HG03558 (cell line): ENCODE results near the gene PKHD1.
"Not testable (repeated sequence)": the region's sequence is repeated elsewhere in the genome, so short reads cannot be mapped to it uniquely, and the experiment has no call there.

Source experiments
- ATAC-seq: cut with Tn5 transposase; IDR thresholded peaks from one replicate; pipeline ENCODE4 v1.9.1; 2021; ENCODE audit warnings: moderate number of reproducible peaks; ENCODE audit not compliant: unreplicated experiment; ENCODE audit errors: extremely low read depth

The PKHD1 gene

GRCh38 chr6:51866867-51867266 is 220.5 kb downstream of the PKHD1 start:
- no peak for ATAC-seq

GRCh38 chr6:51865996-51866395 is 221.4 kb downstream of the PKHD1 start:
- ATAC-seq: no peak

- no peak for ATAC-seq
These were observed 222.2 kb downstream of the PKHD1 start for GRCh38 chr6:51865176-51865575.

GRCh38 chr6:51857134-51857533 is 230.3 kb downstream of the PKHD1 start:
- no peak for ATAC-seq

GRCh38 chr6:51856508-51856907 is 230.9 kb downstream of the PKHD1 start:
- ATAC-seq: no peak

GRCh38 chr6:51855310-51856082 is 231.9 kb downstream of the PKHD1 start:
- ATAC-seq: no peak

GRCh38 chr6:51854876-51855275 is 232.5 kb downstream of the PKHD1 start:
- no peak for ATAC-seq

GRCh38 chr6:51854347-51854746 is 233.1 kb downstream of the PKHD1 start:
- ATAC-seq: no peak

GRCh38 chr6:51853109-51853508 is 234.3 kb downstream of the PKHD1 start:
- not testable (repeated sequence) for ATAC-seq

- no peak for ATAC-seq
These were observed 240.9 kb downstream of the PKHD1 start for GRCh38 chr6:51846531-51846930.

GRCh38 chr6:51844336-51844735 is 243.1 kb downstream of the PKHD1 start:
- ATAC-seq: no peak

- ATAC-seq: no peak
These were observed 243.9 kb downstream of the PKHD1 start for GRCh38 chr6:51843456-51844056.

- ATAC-seq: no peak
These were observed 244.5 kb downstream of the PKHD1 start for GRCh38 chr6:51842804-51843378.

- no peak for ATAC-seq
These were observed 245.2 kb downstream of the PKHD1 start for GRCh38 chr6:51842061-51842803.

GRCh38 chr6:51841626-51842025 is 245.8 kb downstream of the PKHD1 start:
- ATAC-seq: no peak

- no peak for ATAC-seq
These were observed 247.6 kb downstream of the PKHD1 start for GRCh38 chr6:51839726-51840374.

- no peak for ATAC-seq
These were observed 256.7 kb downstream of the PKHD1 start for GRCh38 chr6:51830666-51831065.

- no peak for ATAC-seq
These were observed 259.8 kb downstream of the PKHD1 start for GRCh38 chr6:51827580-51827979.

- ATAC-seq: no peak
These were observed 262.5 kb downstream of the PKHD1 start for GRCh38 chr6:51824940-51825339.

- ATAC-seq: no peak
These were observed 266.9 kb downstream of the PKHD1 start for GRCh38 chr6:51820555-51820954.
